ENCODE measurements around the gene SOX6. TPM values are rescaled to one million over a fixed set of nuclear protein-coding genes. Genes with fewer than 3 reads are reported as not detected.

The SOX6 gene
- total and polyA plus RNA-seq, 2 of the 13 experiments (the other 11 are each of a cell fraction or from before 2014, with no cell fraction given), result 2.6 to 11.2 TPM

DNA sequence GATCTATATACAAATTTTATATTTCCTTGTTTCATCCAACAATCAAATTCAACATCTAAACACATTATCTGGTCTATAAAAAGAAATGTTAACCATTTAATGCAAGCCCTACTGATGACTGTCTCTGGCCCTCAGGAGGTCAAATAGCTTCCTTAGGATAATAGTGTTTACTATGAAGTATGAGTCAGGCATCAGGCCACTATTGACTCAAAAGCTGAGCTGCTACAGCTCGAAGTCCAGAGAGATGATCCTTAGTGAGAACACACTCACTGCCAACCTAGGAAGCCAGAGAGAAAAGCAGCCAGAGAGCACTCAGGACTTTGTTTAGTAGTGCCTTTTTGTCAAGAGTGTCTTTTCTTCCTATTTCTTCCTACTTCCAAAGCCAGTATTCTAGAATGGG is 171.8 kb downstream of the SOX6 start:
- H3K27me3 ChIP-seq (ENCODE audit: control insufficient read depth in 1 of 2, insufficient read depth in 2 of 2, low read length in 2 of 2), result no peaks in the 10 kb centered on the region
- peak overlapping the region in 1 of 3 experiments; percentile 27; a peak in 1 of 6 replicates for H3K4me3 ChIP-seq (replicated peaks in 1 of 3; ENCODE audit: insufficient read depth in 1 of 3, low read depth in 2 of 3, low read length in 3 of 3)
- in situ Hi-C loops (cut with HindIII; ENCODE audit: extremely low pct_ligation_motif_present, low pct_unique_long_range_greater_than_20kb) (loop anchor here (10.0 kb wide), 1 partner anchor 420 kb away; no protein-coding TSS in a partner anchor), intact Hi-C loops (cut with micrococcal nuclease; ENCODE audit: unreplicated experiment) (loop anchor here (2.0 to 5.0 kb wide), 3 partner anchors 30 to 70 kb away; no protein-coding TSS in a partner anchor)
- peak overlapping the region; percentile 50 for H3K4me2 ChIP-seq (ENCODE audit: low read depth, low read length)
- no peaks in the 10 kb centered on the region for H3K9me3 ChIP-seq (ENCODE audit: low read length)
- peak overlapping the region; percentile 60 for H3K9ac ChIP-seq (ENCODE audit: insufficient read depth, low read depth, low read length)
- H3K79me2 ChIP-seq (ENCODE audit: insufficient read depth, low read length), result no peaks in the 10 kb centered on the region
- peaks cover 45% of the 10 kb centered on the region for H3K4me1 ChIP-seq (ENCODE audit: insufficient read depth, low read length)
- no peaks in the 10 kb centered on the region; a peak in 1 of 5 replicates for H3K36me3 ChIP-seq (replicated peaks in 1 of 2; ENCODE audit: control insufficient read depth in 1 of 2, insufficient read depth in 2 of 2, low read length in 2 of 2)
- ChIA-PET CTCF (ENCODE audit: low intra/inter-chr PET ratio, low total read pairs) (no interaction called here), POLR2A (interaction anchor here (0.9 to 2.2 kb wide), 4 partner anchors 9 to 70 kb away, joined by 4 to 6 read pairs (median 5); no protein-coding TSS in a partner anchor)
- DNase-seq (ENCODE audit: low spot score) (peak; percentile 94), FAIRE-seq (peak; percentile 81), ATAC-seq (peak; percentile 100)
- H2AFZ ChIP-seq (ENCODE audit: low read length), result no peak overlapping the region
- H3K27ac ChIP-seq (ENCODE audit: extremely low read length, insufficient read depth, low read length), result peak overlapping the region; percentile 70
- H4K20me1 ChIP-seq (ENCODE audit: insufficient read depth, low read length), result no peaks in the 10 kb centered on the region
- no TSS peak for BruUV-seq (replicated peaks)
- 8% methylated on average over 1 of the region's 1 CpG for WGBS (ENCODE audit: low lambda C conversion rate)
- TF ChIP-seq, protein P1, sequence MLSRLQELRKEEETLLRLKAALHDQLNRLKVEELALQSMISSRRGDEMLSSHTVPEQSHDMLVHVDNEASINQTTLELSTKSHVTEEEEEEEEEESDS (CRISPR knock-in tag; IDR thresholded peaks at IDR 0.05; ENCODE audit: borderline replicate concordance), result no peak
- TF ChIP-seq RAD21 (CRISPR knock-in tag; IDR thresholded peaks at IDR 0.05), result peak; percentile 34; the same call in 1 of the 2 replicates
- TF ChIP-seq CAMTA2 (CRISPR knock-in tag; IDR thresholded peaks at IDR 0.05; ENCODE audit: borderline replicate concordance), result no peak
- TF ChIP-seq MEF2D (CRISPR knock-in tag; IDR thresholded peaks at IDR 0.05), result peak; percentile 71
- no peak for TF ChIP-seq FOXM1 (CRISPR knock-in tag; IDR thresholded peaks at IDR 0.05)
- peak; percentile 31; the same call in 1 of the 2 replicates for TF ChIP-seq NCOR1 (IDR thresholded peaks at IDR 0.05; ENCODE audit: borderline replicate concordance, low read length)
- no peak for TF ChIP-seq KLF13 (CRISPR knock-in tag; IDR thresholded peaks at IDR 0.05)
- TF ChIP-seq FOXA3 (CRISPR knock-in tag; IDR thresholded peaks at IDR 0.05), result peak; percentile 93
- TF ChIP-seq SIX4 (CRISPR knock-in tag; IDR thresholded peaks at IDR 0.05), result 0 out of 2 replicates have a peak, but pooled peaks have one; percentile 54
- TF ChIP-seq ZNF414 (CRISPR knock-in tag; IDR thresholded peaks at IDR 0.05), result 0 out of 2 replicates have a peak, but pooled peaks have one; percentile 49
- no peak for TF ChIP-seq BRD4 (CRISPR knock-in tag; IDR thresholded peaks at IDR 0.05)
- peak; percentile 73 for TF ChIP-seq ISL2 (CRISPR knock-in tag; IDR thresholded peaks at IDR 0.05)
- TF ChIP-seq, protein P2, sequence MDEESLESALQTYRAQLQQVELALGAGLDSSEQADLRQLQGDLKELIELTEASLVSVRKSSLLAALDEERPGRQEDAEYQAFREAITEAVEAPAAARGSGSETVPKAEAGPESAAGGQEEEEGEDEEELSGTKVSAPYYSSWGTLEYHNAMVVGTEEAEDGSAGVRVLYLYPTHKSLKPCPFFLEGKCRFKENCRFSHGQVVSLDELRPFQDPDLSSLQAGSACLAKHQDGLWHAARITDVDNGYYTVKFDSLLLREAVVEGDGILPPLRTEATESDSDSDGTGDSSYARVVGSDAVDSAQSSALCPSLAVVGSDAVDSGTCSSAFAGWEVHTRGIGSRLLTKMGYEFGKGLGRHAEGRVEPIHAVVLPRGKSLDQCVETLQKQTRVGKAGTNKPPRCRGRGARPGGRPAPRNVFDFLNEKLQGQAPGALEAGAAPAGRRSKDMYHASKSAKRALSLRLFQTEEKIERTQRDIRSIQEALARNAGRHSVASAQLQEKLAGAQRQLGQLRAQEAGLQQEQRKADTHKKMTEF (CRISPR knock-in tag; IDR thresholded peaks at IDR 0.05), result peak; percentile 66; the same call in 1 of the 2 replicates
- no peak; the same call in 1 of the 2 replicates for TF ChIP-seq EHMT2 (IDR thresholded peaks at IDR 0.05; ENCODE audit: borderline replicate concordance, low read depth, low read length)
- TF ChIP-seq, protein P3, sequence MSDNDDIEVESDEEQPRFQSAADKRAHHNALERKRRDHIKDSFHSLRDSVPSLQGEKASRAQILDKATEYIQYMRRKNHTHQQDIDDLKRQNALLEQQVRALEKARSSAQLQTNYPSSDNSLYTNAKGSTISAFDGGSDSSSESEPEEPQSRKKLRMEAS (IDR thresholded peaks at IDR 0.05), result no peak
- no peak; the same call in 1 of the 2 replicates for TF ChIP-seq MBD4 (IDR thresholded peaks at IDR 0.05; ENCODE audit: borderline replicate concordance, low read length)
- no peak for TF ChIP-seq ZNF605 (CRISPR knock-in tag; IDR thresholded peaks at IDR 0.05)
- TF ChIP-seq WIZ (CRISPR knock-in tag; IDR thresholded peaks at IDR 0.05), result no peak
- TF ChIP-seq STAG1 (CRISPR knock-in tag; IDR thresholded peaks at IDR 0.05), result peak; percentile 43
- peak; percentile 77; the same call in 1 of the 2 replicates for TF ChIP-seq IRF2 (CRISPR knock-in tag; IDR thresholded peaks at IDR 0.05)
- peak; percentile 86; the same call in 1 of the 2 replicates for TF ChIP-seq KDM6A (CRISPR knock-in tag; IDR thresholded peaks at IDR 0.05; ENCODE audit: low read depth)
- TF ChIP-seq, protein P4, sequence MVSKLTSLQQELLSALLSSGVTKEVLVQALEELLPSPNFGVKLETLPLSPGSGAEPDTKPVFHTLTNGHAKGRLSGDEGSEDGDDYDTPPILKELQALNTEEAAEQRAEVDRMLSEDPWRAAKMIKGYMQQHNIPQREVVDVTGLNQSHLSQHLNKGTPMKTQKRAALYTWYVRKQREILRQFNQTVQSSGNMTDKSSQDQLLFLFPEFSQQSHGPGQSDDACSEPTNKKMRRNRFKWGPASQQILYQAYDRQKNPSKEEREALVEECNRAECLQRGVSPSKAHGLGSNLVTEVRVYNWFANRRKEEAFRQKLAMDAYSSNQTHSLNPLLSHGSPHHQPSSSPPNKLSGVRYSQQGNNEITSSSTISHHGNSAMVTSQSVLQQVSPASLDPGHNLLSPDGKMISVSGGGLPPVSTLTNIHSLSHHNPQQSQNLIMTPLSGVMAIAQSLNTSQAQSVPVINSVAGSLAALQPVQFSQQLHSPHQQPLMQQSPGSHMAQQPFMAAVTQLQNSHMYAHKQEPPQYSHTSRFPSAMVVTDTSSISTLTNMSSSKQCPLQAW (CRISPR knock-in tag; IDR thresholded peaks at IDR 0.05), result peak; percentile 52; the same call in 1 of the 2 replicates
- peak; percentile 68 for TF ChIP-seq ZNF12 (CRISPR knock-in tag; IDR thresholded peaks at IDR 0.05)
- TF ChIP-seq HNRNPUL1 (IDR thresholded peaks at IDR 0.05; ENCODE audit: low read depth, low read length), result no peak
